Right ventricle myocardium superior (tissue), 1 donor: Measurements from ENCODE around the gene IFIH1. TPM values are rescaled to one million over a fixed set of nuclear protein-coding genes. Genes with fewer than 3 reads are reported as not detected.

Source experiments
- ATAC-seq: fragments of 200-7000 bp; cut with Tn5 transposase; one replicate; pipeline ENCODE4 v1.9.1; 2020; ENCODE audit warnings: mild to moderate bottlenecking; ENCODE audit not compliant: poor library complexity
- DNase-seq: peaks from one replicate; pipeline ENCODE4 v3.0.0-alpha.2; 2020
- intact Hi-C: fragments of 100-400 bp; cut with DNase I; formaldehyde crosslinking; loops from one replicate; pipeline ENCODE4 v1.11.2; 2022
- total RNA-seq: library from RNA; stranded (reverse); fragmentation: NEBNext Ultra II Directional; extraction: Animal tissue kit (Norgen Biotek cat#: 25700); gene quantifications from one replicate; pipeline ENCODE4 v1.2.1, GENCODE V29; 2021
- donor health status: DM: no; HTN: yes; CAD: no; lungs with severe emphysema.

The IFIH1 gene
- total RNA-seq, 1 donor from 2014 or later: 5.3 TPM

DNA sequence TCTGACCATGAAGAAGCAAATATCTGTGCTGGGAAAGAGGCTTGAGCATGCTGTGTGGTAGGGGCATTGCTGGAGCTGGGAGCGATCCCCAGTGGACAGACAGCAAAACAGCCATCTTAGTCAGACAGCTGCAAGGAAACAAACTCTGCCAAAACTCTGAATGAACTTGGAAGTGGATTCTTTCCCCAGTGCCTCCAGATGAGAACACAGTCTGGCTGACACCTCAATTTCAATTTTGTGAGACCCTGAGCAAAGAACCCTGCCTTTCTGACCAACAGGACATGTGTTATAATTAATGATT lies 52.1 kb downstream of the IFIH1 start:
- intact Hi-C loops: no loop called here

DNA sequence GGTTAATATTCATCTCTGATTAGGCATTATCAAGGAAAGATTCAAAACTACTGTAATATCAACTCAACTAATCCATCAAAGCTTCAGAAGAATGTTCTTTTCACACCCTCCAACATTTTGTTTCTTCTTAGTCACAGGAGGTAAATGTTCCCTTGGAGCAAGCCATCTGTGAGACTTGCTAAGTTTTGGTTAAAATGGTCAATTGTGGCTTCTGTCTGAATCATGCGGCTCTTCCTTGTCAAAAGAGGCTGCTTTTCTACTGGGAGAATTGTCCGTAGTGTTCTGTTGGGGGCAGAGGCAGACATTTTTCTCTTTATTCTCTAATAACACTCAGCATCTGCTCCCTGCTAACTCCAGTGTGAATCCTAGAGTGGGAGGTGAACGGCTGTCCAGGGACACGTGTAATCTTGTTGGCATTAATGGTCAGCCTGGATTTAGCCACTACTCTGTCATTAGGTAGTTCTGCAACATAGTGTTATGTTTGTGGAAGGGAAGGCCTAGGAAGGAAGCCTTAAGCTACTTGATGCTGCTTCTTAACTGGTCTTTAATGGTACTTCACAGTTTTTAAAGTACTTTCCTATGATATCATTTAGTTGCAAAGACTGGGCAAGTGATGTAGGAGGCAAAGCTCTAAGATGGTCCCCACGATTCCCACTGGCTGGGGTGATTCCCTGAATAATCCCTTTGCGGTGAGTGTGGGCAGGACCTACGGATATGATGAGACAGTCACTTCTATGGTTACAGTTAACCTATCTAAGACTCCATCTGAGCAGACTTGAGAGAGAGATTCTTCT lies 52.6 kb downstream of the IFIH1 start:
- DNase-seq (no peak), ATAC-seq (peak; percentile 20)
- intact Hi-C loops: no loop called here

More for the DNA sequence above, 52.1 kb downstream of the IFIH1 start:
- DNase-seq (peak; percentile 45), ATAC-seq (peak; percentile 82)

DNA sequence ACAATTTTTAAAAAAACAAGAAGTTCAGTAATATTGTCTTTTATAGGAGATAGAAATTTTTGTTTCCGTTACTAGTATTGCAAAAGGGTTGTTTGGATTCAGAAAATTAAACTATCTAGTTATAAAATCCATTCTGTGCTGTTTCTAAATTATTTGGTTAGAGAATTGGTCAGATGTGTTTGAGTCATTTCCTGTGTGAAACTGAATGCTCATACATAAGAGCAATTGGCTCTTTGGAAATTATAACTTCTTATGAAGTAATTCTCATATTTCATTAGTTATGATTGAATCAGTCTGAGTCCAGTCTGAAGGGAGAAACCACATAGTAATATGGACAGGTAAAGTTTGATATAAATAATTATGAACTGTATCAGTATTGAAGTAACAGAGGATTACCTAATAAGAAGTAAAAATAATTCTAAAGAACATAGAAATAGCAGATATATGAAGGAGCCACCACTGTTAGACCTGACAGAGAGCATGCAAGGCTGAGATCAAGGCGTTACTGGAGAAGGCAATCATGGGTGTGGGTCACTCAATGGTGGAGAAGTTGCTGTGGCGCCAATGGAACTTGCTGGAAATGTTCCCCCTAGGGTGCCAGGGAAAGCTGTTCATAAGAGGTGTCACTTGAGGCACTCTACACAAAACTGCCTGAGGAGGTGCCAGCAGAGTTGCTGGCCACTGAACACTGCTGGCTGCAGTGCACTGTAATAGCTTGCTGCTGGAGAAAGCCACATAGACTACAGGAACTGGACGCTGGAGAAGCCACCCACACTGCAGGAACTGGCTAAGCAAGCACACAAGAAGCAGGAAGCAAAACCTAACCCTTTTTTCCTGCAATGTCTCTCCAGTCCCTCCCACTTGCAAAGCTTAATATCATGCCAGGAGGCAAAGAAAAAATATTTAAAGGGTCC lies 57.2 kb downstream of the IFIH1 start:
- intact Hi-C loops: no loop called here
- peak; percentile 86 for ATAC-seq
- DNase-seq: peak; percentile 68

DNA sequence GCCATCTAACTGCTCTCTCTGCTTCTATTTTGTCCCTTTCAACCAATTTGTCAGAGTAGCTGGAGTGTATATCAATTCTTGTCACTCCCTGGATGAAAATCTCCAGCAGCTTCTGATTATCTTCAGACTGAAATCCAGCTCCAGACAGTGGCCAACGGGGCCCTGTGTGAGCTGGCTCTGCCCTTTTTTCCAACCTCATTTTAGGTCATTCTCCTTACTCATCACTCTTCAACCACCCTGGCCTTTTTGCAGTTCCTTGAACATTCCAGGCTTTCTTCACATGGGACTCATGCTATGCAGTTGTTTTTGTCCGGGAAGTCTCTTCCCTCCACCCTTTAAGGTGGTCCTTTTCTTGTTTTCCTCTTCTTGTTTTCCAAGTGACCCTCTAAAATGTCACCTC lies 59.8 kb downstream of the IFIH1 start:
- intact Hi-C loops: no loop called here
- ATAC-seq (no peak), DNase-seq (no peak)

DNA sequence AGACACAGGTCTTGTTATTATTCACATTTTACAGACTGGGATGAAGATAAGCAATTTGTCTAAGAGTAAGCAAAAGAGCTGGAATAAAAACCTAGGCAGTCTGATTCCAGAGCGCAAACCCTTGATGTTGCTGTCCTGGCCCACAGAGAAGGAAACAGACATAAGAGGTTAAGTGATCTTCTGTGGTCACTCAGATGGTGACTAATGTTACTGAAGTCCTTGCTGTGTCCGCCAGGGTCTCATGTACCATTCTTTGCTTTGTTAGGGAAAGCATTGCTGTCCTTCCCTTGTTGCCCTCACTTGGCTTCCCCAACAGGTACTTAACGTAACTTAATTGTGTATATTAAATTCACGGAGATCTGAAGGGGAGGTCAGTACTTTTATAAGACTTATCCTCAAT lies 60.3 kb downstream of the IFIH1 start:
- DNase-seq (no peak), ATAC-seq (no peak)
- intact Hi-C loops: no loop called here

DNA sequence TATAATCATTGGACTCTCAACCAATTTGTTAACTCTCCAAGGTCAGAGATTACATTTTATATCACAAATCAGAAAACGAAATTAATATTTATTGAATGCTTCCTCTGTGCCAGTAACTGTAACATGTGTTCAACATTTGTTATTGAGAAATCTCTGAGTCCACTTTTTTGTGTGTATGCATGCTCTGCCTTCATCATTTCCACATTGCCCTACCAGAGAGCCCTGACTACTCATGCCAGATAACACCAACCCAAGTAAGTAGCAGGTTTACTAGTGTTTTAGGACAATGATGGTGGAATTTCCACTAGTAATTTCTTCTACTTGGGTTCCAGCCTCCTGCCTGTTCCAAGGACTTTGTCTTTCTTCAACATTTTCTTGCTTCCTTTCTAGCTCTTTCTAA lies 61.1 kb downstream of the IFIH1 start:
- DNase-seq (no peak), ATAC-seq (no peak)
- intact Hi-C loops: no loop called here

DNA sequence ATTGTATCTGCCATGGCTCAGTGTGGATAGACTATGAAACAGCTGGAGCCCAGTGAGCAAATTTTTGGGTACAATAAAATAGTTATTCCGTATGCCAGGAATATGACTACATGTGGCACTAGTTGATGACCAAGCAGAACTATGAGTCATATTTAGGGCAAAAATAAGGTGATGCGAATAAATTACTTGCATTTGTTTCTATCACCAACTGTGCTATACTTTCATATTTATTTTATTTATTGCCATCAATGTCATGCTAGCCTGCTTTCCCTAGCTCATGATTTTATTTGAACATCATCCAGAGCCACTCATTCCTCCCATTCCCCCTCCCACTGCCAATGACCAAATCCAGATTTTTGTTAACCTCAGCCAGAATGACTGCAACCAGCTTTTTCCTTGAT lies 61.9 kb downstream of the IFIH1 start:
- ATAC-seq (no peak), DNase-seq (no peak)
- intact Hi-C loops: no loop called here

DNA sequence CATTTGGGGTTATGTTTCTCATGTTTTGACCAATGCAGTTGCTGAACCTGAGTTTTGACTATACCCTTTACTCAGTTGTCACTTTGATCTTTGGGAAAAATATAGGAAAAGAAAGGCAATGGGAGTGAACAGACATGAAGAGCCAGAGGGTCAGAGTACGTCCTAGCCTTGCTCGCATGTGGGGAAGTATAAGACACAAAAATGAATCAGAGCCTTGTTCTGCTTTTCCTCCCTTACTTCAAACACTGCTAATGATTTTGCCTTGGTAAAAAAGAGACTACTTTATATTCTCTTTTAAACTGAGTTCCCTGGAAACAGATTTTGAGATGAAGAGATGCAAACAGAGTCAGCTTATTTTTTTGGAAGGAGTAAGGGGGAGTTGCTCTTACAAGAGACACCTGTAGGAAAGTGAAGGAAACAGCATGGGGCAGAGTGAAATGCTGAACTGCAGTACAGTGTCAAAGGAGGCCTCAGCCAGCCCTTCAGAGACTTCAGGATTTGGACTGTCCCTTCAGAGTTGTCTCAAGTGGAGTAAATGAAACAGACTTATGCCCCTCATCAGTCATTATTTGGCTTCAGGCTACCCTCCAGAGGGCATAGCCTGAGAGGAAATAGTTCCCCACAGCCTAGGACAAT lies 64.1 kb downstream of the IFIH1 start:
- intact Hi-C loops: no loop called here
- no peak for ATAC-seq
- no peak for DNase-seq

DNA sequence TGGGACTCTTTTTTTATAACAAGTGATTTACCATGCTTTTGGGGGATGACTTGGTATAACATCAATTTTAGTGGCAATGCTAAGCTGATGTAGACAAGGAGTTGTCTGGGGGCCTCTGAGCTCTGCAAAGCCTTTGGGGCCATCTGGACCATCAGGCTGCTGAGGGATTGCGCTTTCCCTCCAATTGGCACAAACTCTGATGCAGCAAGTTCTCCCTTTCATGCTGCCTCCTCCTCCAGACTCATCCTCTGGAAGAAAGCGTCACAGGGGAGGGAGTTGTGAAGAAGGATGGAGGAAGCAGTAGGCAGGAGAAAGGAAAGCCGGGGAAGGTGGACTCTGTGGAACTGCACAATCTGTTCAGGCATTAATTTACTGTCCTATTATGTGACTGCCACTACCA lies 65.0 kb downstream of the IFIH1 start:
- intact Hi-C loops: no loop called here
- ATAC-seq (no peak), DNase-seq (no peak)

DNA sequence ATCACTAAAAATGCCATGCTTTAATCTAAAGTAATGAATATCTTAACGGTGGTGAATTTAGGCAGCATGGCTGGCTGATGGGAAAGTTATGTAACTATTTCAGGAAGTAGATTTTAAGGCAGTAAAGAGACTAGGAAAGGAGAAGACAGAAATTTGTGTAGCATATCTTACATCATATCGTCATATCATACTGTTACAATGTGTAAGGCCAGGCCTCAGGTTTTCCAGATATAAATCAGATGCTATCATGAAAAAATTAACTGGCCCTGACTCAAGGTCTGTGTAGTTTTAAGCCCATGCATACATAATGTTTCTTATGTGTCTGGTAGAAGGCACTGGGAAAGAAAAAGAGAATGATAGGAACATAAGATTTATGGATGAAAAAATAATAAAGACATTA lies 66.3 kb downstream of the IFIH1 start:
- intact Hi-C loops: no loop called here
- DNase-seq: no peak
- no peak for ATAC-seq

DNA sequence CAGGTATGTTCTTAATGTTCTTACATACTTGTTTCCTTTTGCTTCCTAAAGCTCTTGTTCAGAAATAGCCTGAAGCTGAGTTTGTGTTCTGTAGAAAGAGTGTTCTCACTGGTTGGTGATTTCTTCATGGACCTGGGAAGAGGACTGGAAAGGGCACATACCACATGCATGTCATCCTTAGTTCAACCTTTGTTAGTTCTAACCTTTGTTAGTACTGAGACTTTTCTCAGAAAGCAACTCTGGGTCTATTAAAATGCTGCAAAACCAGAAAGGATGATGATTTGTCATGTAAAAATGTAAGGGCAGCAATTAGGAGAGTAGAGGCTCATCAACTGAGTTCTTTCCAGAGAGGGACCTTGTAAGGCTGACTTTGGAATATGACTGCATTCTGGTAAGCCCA lies 72.7 kb downstream of the IFIH1 start:
- intact Hi-C loops: no loop called here
- ATAC-seq (no peak), DNase-seq (no peak)

DNA sequence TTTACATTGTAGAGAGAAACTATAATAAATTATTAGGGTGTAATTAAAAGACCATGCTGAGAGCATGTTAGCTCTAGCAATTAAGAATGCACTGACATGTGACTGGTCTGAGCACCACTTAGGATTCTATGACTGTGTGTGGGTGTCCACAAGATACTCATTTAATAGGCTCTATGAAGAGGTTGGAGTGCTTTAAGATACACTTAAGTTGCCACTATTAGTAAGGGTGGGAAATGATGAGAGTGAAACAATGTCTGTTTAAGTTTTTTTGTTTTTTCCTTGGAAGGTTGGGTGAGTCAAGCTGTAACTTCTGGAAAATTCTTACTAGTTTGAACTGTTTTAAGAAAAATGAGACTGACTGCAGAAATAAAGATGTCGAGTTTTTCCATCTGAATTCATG lies 73.4 kb downstream of the IFIH1 start:
- intact Hi-C loops: no loop called here
- ATAC-seq: no peak
- no peak for DNase-seq

DNA sequence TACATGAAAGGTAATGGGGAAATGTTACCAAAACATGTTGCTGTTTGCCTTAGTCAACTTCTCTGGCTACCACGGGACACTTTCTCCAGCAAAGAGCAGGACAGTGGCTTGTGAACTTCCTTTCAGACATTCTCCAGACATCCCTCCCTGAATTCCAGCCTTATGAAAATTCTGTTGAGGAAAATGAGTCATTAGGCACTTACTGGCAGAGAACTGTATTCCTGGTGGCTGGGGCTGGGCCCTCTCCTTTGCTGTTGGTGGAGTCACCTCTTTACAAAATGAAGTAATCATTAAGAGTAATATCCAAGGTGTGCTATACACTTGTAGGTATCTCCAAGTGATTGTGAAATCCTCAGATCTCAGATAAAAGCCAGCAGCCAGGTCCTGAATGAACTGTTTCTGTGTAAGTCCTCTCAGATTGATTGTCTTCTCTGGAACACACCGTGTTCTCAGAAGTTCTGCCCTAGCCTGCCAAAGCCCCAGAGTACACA lies 73.9 kb downstream of the IFIH1 start:
- ATAC-seq: peak; percentile 79
- peak; percentile 22 for DNase-seq
- intact Hi-C loops: no loop called here

DNA sequence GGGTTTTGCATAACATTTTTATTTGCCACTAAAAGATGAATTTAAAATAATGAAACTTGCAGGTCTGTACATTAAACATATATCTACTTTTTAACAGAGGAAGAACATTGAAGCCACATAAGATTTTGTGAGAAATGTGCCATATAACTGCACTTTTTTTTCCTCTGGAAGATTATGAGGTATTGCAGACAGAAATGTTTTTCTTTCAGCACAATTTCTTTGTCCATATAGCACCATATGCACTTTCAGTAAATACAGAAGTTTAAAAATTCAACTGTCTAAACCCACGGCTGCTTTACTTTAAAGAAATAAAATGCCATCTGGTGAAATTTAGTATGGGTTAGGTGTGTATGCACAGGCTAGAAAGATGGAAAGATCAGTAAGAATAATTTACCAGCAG lies 74.8 kb downstream of the IFIH1 start:
- intact Hi-C loops: no loop called here
- DNase-seq (no peak), ATAC-seq (no peak)

DNA sequence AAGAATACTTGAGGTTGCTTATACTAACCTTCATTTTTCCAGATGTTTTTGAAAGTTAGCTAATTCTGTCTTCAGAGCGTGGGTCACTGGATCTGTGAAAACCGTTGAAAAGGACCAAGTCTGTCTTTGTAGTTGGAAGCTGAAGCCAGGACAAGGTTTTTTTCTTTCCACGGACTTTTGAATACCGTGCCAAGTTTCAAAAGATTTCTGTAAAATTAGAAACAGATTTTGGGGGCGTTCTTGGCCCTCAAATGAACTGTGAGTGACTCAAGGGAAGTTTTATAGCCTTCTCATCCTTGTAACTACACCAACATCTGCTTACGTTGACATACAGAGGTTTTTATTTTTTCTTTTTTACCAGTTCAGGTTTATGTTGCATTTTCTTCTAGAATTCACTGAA lies 75.2 kb downstream of the IFIH1 start, which contains the start of gene FAP:
TSS of gene FAP (minus strand) at position 152 of the 400 bp plus-strand sequence. CDS start at position 34, 118 bp downstream.
- no peak for DNase-seq
- ATAC-seq: peak; percentile 71
- intact Hi-C loops: no loop called here

DNA sequence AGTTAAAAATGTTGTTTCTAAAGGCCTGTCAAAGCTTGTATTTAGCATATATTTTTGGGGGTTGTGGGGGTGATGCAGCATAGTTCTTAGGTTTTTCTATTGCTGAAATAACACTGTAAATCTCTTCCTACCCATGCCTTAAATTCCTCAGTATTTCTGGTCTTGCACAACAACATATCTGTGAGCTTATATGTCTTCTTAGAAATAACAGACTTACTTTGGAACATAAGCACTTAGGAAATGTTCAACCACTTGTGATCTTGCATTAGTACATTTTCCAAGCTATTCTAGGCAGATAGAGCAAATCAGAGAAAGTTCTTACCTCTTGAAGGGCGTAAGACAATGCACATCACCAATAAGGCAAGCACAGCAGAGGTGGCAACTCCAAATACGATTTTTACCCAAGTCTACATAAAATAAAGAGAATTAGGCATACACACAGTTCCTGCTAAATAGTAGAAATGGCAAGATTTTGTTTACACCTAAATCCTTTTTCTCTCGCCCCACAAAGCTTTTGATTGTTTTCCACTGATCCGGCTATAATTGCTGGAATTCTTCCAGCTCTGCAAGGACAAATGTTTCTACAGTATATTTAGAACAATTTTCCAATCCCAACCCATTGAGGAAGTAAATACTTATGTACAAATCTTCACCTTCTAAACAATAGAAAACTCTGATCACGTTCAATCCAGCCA lies 75.8 kb downstream of the IFIH1 start:
- intact Hi-C loops: no loop called here
- no peak for ATAC-seq

DNA sequence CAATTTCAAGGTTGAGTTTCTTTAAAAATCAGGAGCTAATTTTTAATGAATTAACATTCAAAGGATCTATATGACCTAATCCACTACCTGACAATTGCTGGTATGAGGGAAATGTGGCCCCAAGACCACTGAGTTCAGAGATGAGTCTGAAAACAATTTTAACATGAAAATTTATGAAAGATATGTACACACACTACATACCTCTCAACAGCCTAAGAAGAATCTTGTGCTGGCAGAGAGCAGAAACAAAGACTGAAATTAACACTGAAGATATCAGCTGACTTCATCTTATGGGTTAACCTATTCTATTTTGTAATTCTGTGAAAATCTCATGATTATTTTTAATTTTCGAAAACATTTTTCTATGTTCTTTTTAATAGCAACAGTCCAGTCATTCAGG lies 76.9 kb downstream of the IFIH1 start:
- intact Hi-C loops: no loop called here
- DNase-seq (no peak), ATAC-seq (no peak)

More for the DNA sequence above, 75.8 kb downstream of the IFIH1 start:
- DNase-seq: no peak

DNA sequence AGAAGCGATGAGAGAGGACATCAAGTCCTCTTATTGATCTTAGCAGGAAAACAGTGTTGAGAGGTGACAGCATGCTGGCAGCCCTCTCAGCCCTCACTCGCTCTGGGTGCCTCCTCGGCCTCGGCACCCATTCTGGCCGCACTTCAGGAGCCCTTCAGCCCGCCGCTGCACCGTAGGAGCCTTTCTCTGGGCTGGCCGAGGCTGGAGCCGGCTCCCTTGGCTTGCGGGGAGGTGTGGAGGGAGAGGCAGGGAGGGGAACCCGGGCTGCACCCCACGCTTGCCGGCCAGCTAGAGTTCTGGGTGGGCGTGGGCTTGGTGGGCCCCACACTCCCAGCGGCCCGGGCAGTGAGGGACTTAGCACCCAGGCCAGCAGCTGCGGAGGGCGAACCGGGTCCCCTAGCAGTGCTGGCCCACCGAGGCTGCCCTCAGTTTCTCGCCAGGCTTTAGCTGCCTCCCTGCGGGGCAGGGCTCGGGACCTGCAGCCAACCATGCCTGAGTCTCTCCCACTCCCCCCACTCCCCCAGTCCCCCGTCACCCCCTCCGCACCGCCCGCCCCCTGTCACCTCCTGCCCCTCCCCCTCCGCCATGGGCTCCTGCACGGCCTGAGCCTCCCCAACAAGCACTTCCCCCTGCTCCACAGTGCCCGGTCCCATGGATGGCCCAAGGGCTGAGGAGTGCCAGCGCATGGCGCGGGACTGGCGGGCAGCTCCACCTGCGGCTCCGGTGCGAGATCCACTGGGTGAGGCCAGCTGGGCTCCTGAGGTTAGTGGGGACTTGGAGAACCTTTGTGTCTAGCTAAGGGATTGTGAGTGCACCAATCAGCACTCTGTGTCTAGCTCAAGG lies 83.6 kb downstream of the IFIH1 start:
- ATAC-seq (no peak), DNase-seq (peak; percentile 30)
- intact Hi-C loops: no loop called here
